Measurements from ENCODE around the gene CD1E.

GRCh38 chr1:158353303-158354075 lies at the start of gene CD1E:
- TF ChIP-seq, protein P1, sequence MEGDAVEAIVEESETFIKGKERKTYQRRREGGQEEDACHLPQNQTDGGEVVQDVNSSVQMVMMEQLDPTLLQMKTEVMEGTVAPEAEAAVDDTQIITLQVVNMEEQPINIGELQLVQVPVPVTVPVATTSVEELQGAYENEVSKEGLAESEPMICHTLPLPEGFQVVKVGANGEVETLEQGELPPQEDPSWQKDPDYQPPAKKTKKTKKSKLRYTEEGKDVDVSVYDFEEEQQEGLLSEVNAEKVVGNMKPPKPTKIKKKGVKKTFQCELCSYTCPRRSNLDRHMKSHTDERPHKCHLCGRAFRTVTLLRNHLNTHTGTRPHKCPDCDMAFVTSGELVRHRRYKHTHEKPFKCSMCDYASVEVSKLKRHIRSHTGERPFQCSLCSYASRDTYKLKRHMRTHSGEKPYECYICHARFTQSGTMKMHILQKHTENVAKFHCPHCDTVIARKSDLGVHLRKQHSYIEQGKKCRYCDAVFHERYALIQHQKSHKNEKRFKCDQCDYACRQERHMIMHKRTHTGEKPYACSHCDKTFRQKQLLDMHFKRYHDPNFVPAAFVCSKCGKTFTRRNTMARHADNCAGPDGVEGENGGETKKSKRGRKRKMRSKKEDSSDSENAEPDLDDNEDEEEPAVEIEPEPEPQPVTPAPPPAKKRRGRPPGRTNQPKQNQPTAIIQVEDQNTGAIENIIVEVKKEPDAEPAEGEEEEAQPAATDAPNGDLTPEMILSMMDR (IDR thresholded peaks at IDR 0.05) = no peak
- TF ChIP-seq POLR2A (IDR thresholded peaks at IDR 0.05) (no peak), POLR2AphosphoS5 (IDR thresholded peaks at IDR 0.05) (no peak), EP300 (IDR thresholded peaks at IDR 0.05) (no peak)
